H1 (cell line): ENCODE results near the gene ARAP3. TPM values are rescaled to one million over a fixed set of nuclear protein-coding genes. Genes with fewer than 3 reads are reported as not detected.
A peak's percentile ranks its signal among the peaks of the same experiment; 100 is the strongest.

Experiments used
- CTCF ChIA-PET: fragments of 300-600 bp; sonication (Branson Sonifier 250); formaldehyde crosslinking; loops from one replicate; lab custom pipeline; 2021; ENCODE audit not compliant: partially characterized antibody; lab: Charles Lee
- POLR2A ChIA-PET: fragments of 300-600 bp; sonication (Branson Sonifier 250); formaldehyde crosslinking; loops from one replicate; lab custom pipeline; 2021; ENCODE audit warnings: inconsistent platforms; ENCODE audit not compliant: partially characterized antibody; lab: Charles Lee
- DNase-seq, 2 experiments: peaks; one replicate each; pipeline versions ENCODE4 v3.0.0 to v3.0.0-alpha.2; 2010 to 2022; ENCODE audit warnings: low spot score in 2 of 2, low read depth in 1 of 2, mixed read lengths in 1 of 2
- FAIRE-seq: peaks from 2 replicates; lab custom pipeline; 2011; peaks lifted over from hg19 to GRCh38; lab: Jason Lieb, UNC
- H2AFZ ChIP-seq: 2 replicates; pipeline ENCODE4 v1.8.1; 2012; ENCODE audit warnings: low read length, inconsistent platforms
- H2AK5ac ChIP-seq: 2 replicates; pipeline ENCODE4 v1.6.1; 2013; ENCODE audit warnings: low read depth, low read length
- H2BK120ac ChIP-seq: replicated peaks from 2 replicates; pipeline ENCODE3; 2013; ENCODE audit warnings: low read depth, low read length, inconsistent platforms
- H2BK12ac ChIP-seq: 2 replicates; pipeline ENCODE4 v1.6.1; 2013; ENCODE audit warnings: low read depth, low read length
- H2BK15ac ChIP-seq: 2 replicates; pipeline ENCODE4 v1.6.1; 2013; ENCODE audit warnings: low read length
- H2BK20ac ChIP-seq: 2 replicates; pipeline ENCODE4 v1.6.1; 2013; ENCODE audit warnings: low read length
- H2BK5ac ChIP-seq: 2 replicates; pipeline ENCODE4 v1.6.1; 2013; ENCODE audit warnings: low read depth, low read length
- H3K14ac ChIP-seq: 2 replicates; pipeline ENCODE4 v1.6.1; 2013; ENCODE audit warnings: inconsistent platforms; ENCODE audit not compliant: insufficient read length
- H3K18ac ChIP-seq: 2 replicates; pipeline ENCODE4 v1.6.1; 2013; ENCODE audit warnings: low read length; ENCODE audit errors: extremely low read depth
- H3K23ac ChIP-seq: 2 replicates; pipeline ENCODE4 v1.6.1; 2013; ENCODE audit warnings: inconsistent platforms; ENCODE audit not compliant: insufficient read length
- H3K23me2 ChIP-seq: 2 replicates; pipeline ENCODE4 v1.6.1; 2013; ENCODE audit warnings: low read depth, low read length
- H3K27ac ChIP-seq: 2 replicates; pipeline ENCODE4 v1.6.1; 2011; ENCODE audit warnings: low read depth, low read length, inconsistent platforms
- H3K27me3 ChIP-seq, 4 experiments: replicated peaks in 1 of 4; 1 replicate in 1 of 4; 2 replicates in 3 of 4; pipeline versions ENCODE4 v1.6.1 to v1.8.1; 2011 to 2013; ENCODE audit warnings: low read length in 3 of 4, mild to moderate bottlenecking in 3 of 4, inconsistent platforms in 2 of 4, mixed read lengths in 2 of 4, moderate library complexity in 1 of 4; ENCODE audit not compliant: control insufficient read depth in 3 of 4, insufficient read depth in 3 of 4; ENCODE audit errors: extremely low read depth in 1 of 4
- H3K36me3 ChIP-seq, 4 experiments: 2 replicates each; pipeline versions ENCODE4 v1.6.1 to v1.8.1; 2011 to 2013; ENCODE audit warnings: mild to moderate bottlenecking in 4 of 4, low read length in 3 of 4, moderate library complexity in 2 of 4, control low read depth in 1 of 4, inconsistent platforms in 1 of 4; ENCODE audit not compliant: insufficient read depth in 4 of 4, control insufficient read depth in 2 of 4
- H3K4ac ChIP-seq: replicated peaks from 2 replicates; pipeline ENCODE3; 2013; ENCODE audit warnings: low read length, low read depth, mixed read lengths, inconsistent platforms; ENCODE audit not compliant: insufficient read length
- H3K4me1 ChIP-seq, 4 experiments: replicated peaks in 1 of 4; 1 replicate in 1 of 4; 2 replicates in 3 of 4; pipeline versions ENCODE4 v1.6.1 to v1.8.1; 2011 to 2013; ENCODE audit warnings: low read length in 3 of 4, inconsistent platforms in 2 of 4, mixed read lengths in 1 of 4; ENCODE audit not compliant: insufficient read depth in 4 of 4, control insufficient read depth in 3 of 4
- H3K4me2 ChIP-seq, 2 experiments: 2 replicates each; pipeline versions ENCODE4 v1.6.1 to v1.8.1; 2011 to 2013; ENCODE audit warnings: low read depth in 2 of 2, low read length in 2 of 2, control low read depth in 1 of 2, inconsistent platforms in 1 of 2, mild to moderate bottlenecking in 1 of 2; ENCODE audit not compliant: insufficient read depth in 1 of 2
- H3K4me3 ChIP-seq, 4 experiments: fragments of 200-600, 300-600 bp in 1 of 4; sonication (generic), shearing (Covaris generic), sonication (Bioruptor Twin) in 1 of 4; 2 replicates each; pipeline versions ENCODE4 v1.5.1 to v1.8.1; 2011 to 2016; ENCODE audit warnings: low read length in 4 of 4, low read depth in 3 of 4, control low read depth in 2 of 4, inconsistent platforms in 2 of 4, mild to moderate bottlenecking in 2 of 4, mixed read lengths in 1 of 4, moderate library complexity in 1 of 4; ENCODE audit not compliant: insufficient read depth in 2 of 4; ENCODE audit errors: extremely low read depth in 1 of 4
- H3K56ac ChIP-seq: replicated peaks from 2 replicates; pipeline ENCODE3; 2013; ENCODE audit warnings: low read depth, mild to moderate bottlenecking, mixed read lengths, low read length, inconsistent platforms; ENCODE audit not compliant: insufficient read length
- H3K79me1 ChIP-seq: 2 replicates; pipeline ENCODE4 v1.6.1; 2013; ENCODE audit warnings: low read depth, low read length, control low read depth
- H3K79me2 ChIP-seq, 2 experiments: 2 replicates each; pipeline versions ENCODE4 v1.6.1 to v1.8.1; 2012 to 2013; ENCODE audit warnings: low read length in 2 of 2, mild to moderate bottlenecking in 2 of 2, inconsistent platforms in 1 of 2; ENCODE audit not compliant: insufficient read depth in 2 of 2, control insufficient read depth in 1 of 2
- H3K9ac ChIP-seq, 4 experiments: replicated peaks in 1 of 4; 1 replicate in 1 of 4; 2 replicates in 3 of 4; pipeline versions ENCODE4 v1.6.1 to v1.8.1; 2011 to 2013; ENCODE audit warnings: low read depth in 3 of 4, low read length in 3 of 4, control low read depth in 2 of 4, mild to moderate bottlenecking in 2 of 4, moderate library complexity in 2 of 4, inconsistent platforms in 1 of 4; ENCODE audit errors: extremely low read depth in 1 of 4
- H3K9me3 ChIP-seq, 2 experiments: 2 replicates each; pipeline versions ENCODE4 v1.6.1 to v1.8.1; 2012 to 2013; ENCODE audit warnings: mild to moderate bottlenecking in 2 of 2, moderate library complexity in 2 of 2, control low read depth in 1 of 2, inconsistent platforms in 1 of 2, low read depth in 1 of 2, low read length in 1 of 2, mixed read lengths in 1 of 2; ENCODE audit not compliant: insufficient read depth in 2 of 2
- H4K20me1 ChIP-seq, 2 experiments: replicated peaks in 1 of 2; 2 replicates each; pipeline versions ENCODE3 to v1.8.1; 2011 to 2013; ENCODE audit warnings: inconsistent platforms in 2 of 2, low read length in 2 of 2, mild to moderate bottlenecking in 1 of 2; ENCODE audit not compliant: insufficient read depth in 2 of 2, control insufficient read depth in 1 of 2
- H4K5ac ChIP-seq: 2 replicates; pipeline ENCODE4 v1.6.1; 2013; ENCODE audit warnings: low read length, low read depth, mixed read lengths, inconsistent platforms; ENCODE audit not compliant: insufficient read length
- H4K8ac ChIP-seq: 2 replicates; pipeline ENCODE4 v1.8.0; 2013; ENCODE audit warnings: mild to moderate bottlenecking, moderate library complexity, low read length, inconsistent platforms; ENCODE audit not compliant: insufficient read depth; ENCODE audit errors: extremely low read depth
- H4K91ac ChIP-seq: replicated peaks from 2 replicates; pipeline ENCODE3; 2013; ENCODE audit warnings: low read length, mixed read lengths, inconsistent platforms; ENCODE audit not compliant: insufficient read length
- EZH2 ChIP-seq: fragments of 200-600 bp; sonication (generic); IDR thresholded peaks from 2 replicates; pipeline ENCODE4 v1.7.1; 2012; ENCODE audit warnings: low read depth, mild to moderate bottlenecking, moderate library complexity, low read length, inconsistent platforms; ENCODE audit not compliant: severe bottlenecking
- HDAC2 ChIP-seq, 2 experiments: fragments of 300-600 bp in 1 of 2; sonication (generic) in 1 of 2; IDR thresholded peaks; 2 replicates each; pipeline ENCODE4 v1.6.1; 2011 to 2012; ENCODE audit warnings: low read depth in 2 of 2, low read length in 2 of 2, mild to moderate bottlenecking in 2 of 2, moderate library complexity in 2 of 2, borderline replicate concordance in 1 of 2, inconsistent platforms in 1 of 2
- POLR2A ChIP-seq, 2 experiments: IDR thresholded peaks; 1 replicate in 1 of 2; 2 replicates in 1 of 2; pipeline ENCODE4 v1.6.1; 2011; ENCODE audit warnings: low read depth in 2 of 2, low read length in 2 of 2, mild to moderate bottlenecking in 2 of 2; ENCODE audit errors: control extremely low read depth in 1 of 2
- RBBP5 ChIP-seq: IDR thresholded peaks from 2 replicates; pipeline ENCODE4 v1.7.1; 2012; ENCODE audit warnings: low read depth, mild to moderate bottlenecking, inconsistent platforms, low read length, moderate library complexity, borderline replicate concordance
- WGBS, 2 experiments: shearing (Covaris generic) in 1 of 2; methylation state at CpG; one replicate each; pipeline versions ENCODE4 v1.1.6 to v1.1.7; 2013 to 2015; ENCODE audit warnings: low lambda C conversion rate in 2 of 2, mixed read lengths in 2 of 2, inconsistent platforms in 1 of 2, low coverage in 1 of 2, missing lambda C conversion rate in 1 of 2; ENCODE audit not compliant: insufficient replicate concordance in 2 of 2, insufficient coverage in 1 of 2, insufficient read length in 1 of 2; ENCODE audit errors: extremely low coverage in 1 of 2, missing lambda C conversion rate in 1 of 2; 5-methylcytosine and 5-hydroxymethylcytosine counted together
- polyA plus RNA-seq, 7 experiments: library from polyadenylated mRNA; depleted of rRNA in 3 of 7; stranded (reverse) in 5 of 7; unstranded in 2 of 7; fragments of >200 nt in 5 of 7; fragments of 200-250 nt in 2 of 7; gene quantifications; 1 replicate in 5 of 7; 2 replicates in 1 of 7; 4 replicates in 1 of 7; pipeline versions ENCODE4 v1.2.1 to v1.2.3, GENCODE V29; 2011 to 2013; ENCODE audit warnings: missing spikeins in 2 of 7, mixed read lengths in 2 of 7
- total RNA-seq: library from RNA; stranded (reverse); fragmentation: NEBNext Ultra II Directional; extraction: Animal tissue kit (Norgen Biotek cat#: 25700); gene quantifications from 2 replicates; pipeline ENCODE4 v1.2.1, GENCODE V29; 2021
- TF ChIP-seq, protein P1 (sequence below), 3 experiments: IDR thresholded peaks; 1 replicate in 2 of 3; 2 replicates in 1 of 3; pipeline versions ENCODE4 v1.5.1 to v1.6.1; 2011; ENCODE audit warnings: low read length in 3 of 3, mild to moderate bottlenecking in 3 of 3, inconsistent platforms in 2 of 3, low read depth in 1 of 3, moderate library complexity in 1 of 3; ENCODE audit not compliant: insufficient read depth in 1 of 3; ENCODE audit errors: control extremely low read depth in 1 of 3
- TF ChIP-seq, protein P2 (sequence below): IDR thresholded peaks from 2 replicates; pipeline ENCODE4 v1.6.1; 2012; ENCODE audit warnings: inconsistent platforms

ARAP3 gene
- total and polyA plus RNA-seq, 2 of the 8 experiments (the other 6 are each of a cell fraction or from before 2014, with no cell fraction given): 14.4 to 48.6 TPM

DNA sequence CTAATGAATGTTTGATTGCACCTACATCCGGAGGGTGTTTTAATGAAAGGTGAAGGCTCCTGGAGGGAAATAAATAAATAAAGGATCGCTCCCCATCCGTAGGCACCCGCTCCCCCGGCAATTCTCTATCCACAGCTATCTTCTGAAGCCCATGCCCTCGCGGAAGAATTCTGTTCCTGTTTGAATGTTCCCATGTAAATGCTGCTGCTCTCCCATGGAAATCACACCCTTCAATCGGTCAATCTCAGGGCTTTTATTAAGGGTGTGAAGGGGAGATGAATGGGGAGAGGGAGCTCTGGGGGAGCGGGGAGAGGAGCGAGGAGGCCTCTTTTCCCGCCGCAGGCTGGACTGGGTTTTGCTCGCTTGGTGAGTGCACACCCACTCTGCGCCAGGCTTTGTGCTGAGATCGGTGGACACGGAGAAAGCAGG lies 21.1 kb upstream of the ARAP3 start:
- H3K56ac ChIP-seq: no peak overlapping the region
- peak overlapping the region; percentile 94; the same call in 1 of the 2 replicates for H2BK12ac ChIP-seq
- no peaks in the 10 kb centered on the region for H3K9me3 ChIP-seq
- H3K27ac ChIP-seq: no peak overlapping the region
- no peaks in the 10 kb centered on the region for H4K20me1 ChIP-seq
- H3K27me3 ChIP-seq: peaks cover 0 to 36% (median 30%) of the 10 kb centered on the region in 4 experiments; a peak in 6 of 7 replicates
- TF ChIP-seq RBBP5: peak; percentile 25; the same call in 1 of the 2 replicates
- TF ChIP-seq, protein P1, sequence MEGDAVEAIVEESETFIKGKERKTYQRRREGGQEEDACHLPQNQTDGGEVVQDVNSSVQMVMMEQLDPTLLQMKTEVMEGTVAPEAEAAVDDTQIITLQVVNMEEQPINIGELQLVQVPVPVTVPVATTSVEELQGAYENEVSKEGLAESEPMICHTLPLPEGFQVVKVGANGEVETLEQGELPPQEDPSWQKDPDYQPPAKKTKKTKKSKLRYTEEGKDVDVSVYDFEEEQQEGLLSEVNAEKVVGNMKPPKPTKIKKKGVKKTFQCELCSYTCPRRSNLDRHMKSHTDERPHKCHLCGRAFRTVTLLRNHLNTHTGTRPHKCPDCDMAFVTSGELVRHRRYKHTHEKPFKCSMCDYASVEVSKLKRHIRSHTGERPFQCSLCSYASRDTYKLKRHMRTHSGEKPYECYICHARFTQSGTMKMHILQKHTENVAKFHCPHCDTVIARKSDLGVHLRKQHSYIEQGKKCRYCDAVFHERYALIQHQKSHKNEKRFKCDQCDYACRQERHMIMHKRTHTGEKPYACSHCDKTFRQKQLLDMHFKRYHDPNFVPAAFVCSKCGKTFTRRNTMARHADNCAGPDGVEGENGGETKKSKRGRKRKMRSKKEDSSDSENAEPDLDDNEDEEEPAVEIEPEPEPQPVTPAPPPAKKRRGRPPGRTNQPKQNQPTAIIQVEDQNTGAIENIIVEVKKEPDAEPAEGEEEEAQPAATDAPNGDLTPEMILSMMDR (IDR thresholded peaks at IDR 0.05; ENCODE audit: control extremely low read depth in 1 of 3, insufficient read depth in 1 of 3, low read depth in 1 of 3, low read length in 3 of 3): no peak
- TF ChIP-seq HDAC2 (IDR thresholded peaks at IDR 0.05; ENCODE audit: borderline replicate concordance in 1 of 2, low read depth in 2 of 2, low read length in 2 of 2): 0 out of 4 replicates have a peak, but pooled peaks of 1 of the 2 experiments have one; percentile 21
- TF ChIP-seq, protein P2, sequence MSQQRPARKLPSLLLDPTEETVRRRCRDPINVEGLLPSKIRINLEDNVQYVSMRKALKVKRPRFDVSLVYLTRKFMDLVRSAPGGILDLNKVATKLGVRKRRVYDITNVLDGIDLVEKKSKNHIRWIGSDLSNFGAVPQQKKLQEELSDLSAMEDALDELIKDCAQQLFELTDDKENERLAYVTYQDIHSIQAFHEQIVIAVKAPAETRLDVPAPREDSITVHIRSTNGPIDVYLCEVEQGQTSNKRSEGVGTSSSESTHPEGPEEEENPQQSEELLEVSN: 0 out of 2 replicates have a peak, but pooled peaks have one; percentile 24
- no peak for TF ChIP-seq POLR2A (IDR thresholded peaks at IDR 0.05; ENCODE audit: control extremely low read depth in 1 of 2, low read depth in 2 of 2, low read length in 2 of 2)
- TF ChIP-seq EZH2: peak; percentile 69
- H3K4me3 ChIP-seq: peak overlapping the region; percentile 59 to 76 (median 67)
- no peaks in the 10 kb centered on the region for H3K79me1 ChIP-seq
- H3K14ac ChIP-seq: no peak overlapping the region
- no peak overlapping the region for H2BK20ac ChIP-seq
- no peaks in the 10 kb centered on the region for H3K36me3 ChIP-seq
- no peak overlapping the region for H4K8ac ChIP-seq
- no peak overlapping the region for H3K23ac ChIP-seq
- WGBS, 2 experiments: 4% methylated on average over 16 of the region's 16 CpGs; no CpG with 5 or more reads in 1 of the 2 experiments
- H2AFZ ChIP-seq: 0 out of 2 replicates have a peak overlapping the region, but pooled peaks have one; percentile 5
- H2BK5ac ChIP-seq: no peak overlapping the region
- H2AK5ac ChIP-seq: no peak overlapping the region; the same call in 1 of the 2 replicates
- H3K23me2 ChIP-seq: peaks cover 11% of the 10 kb centered on the region; the same call in 1 of the 2 replicates
- H4K5ac ChIP-seq: no peak overlapping the region
- H3K9ac ChIP-seq: 0 out of 7 replicates have a peak overlapping the region, but pooled peaks of 1 of the 4 experiments have one; percentile 38
- DNase-seq (no peak), FAIRE-seq (no peak)
- peak overlapping the region; percentile 87 to 98 for H3K4me2 ChIP-seq
- peaks cover 5 to 9% (median 5%) of the 10 kb centered on the region in 4 experiments for H3K4me1 ChIP-seq
- H4K91ac ChIP-seq: no peak overlapping the region
- POLR2A ChIA-PET: interaction anchor here (0.7 to 3.6 kb wide), 11 partner anchors 10 to 179 kb away, joined by 3 to 15 read pairs (median 5); no protein-coding TSS in a partner anchor
- no peaks in the 10 kb centered on the region for H3K79me2 ChIP-seq
- H2BK15ac ChIP-seq: no peak overlapping the region
- no peak overlapping the region for H2BK120ac ChIP-seq
- no peak overlapping the region for H3K4ac ChIP-seq
- CTCF ChIA-PET: interaction anchor here (0.6 to 15.1 kb wide), 47 partner anchors 8 to 263 kb away, joined by 3 to 345 read pairs (median 6); partner anchors contain the start of genes DELE1, PCDH1 and PCDH12
- H3K18ac ChIP-seq: peak overlapping the region; percentile 67
